DMS 273 (cell line): ENCODE data around the gene ARHGDIA.

ENCODE experiments used
- DNase-seq: peaks from one replicate; lab custom pipeline; 2025; ENCODE audit not compliant: unreplicated experiment; lab: John Stamatoyannopoulos, UW

ARHGDIA gene

GRCh38 chr17:81865733-81866439 is 5.3 kb downstream of the ARHGDIA start:
- peak; percentile 64 for DNase-seq

- DNase-seq, result no peak
Observed at GRCh38 chr17:81865358-81865732, 5.8 kb downstream of the ARHGDIA start.

GRCh38 chr17:81863833-81864768 is 7.0 kb downstream of the ARHGDIA start:
- no peak for DNase-seq

- DNase-seq, result no peak
Observed at GRCh38 chr17:81863123-81863675, 7.9 kb downstream of the ARHGDIA start.

- DNase-seq, result peak; percentile 100
Observed at GRCh38 chr17:81860756-81861568, 10.2 kb downstream of the ARHGDIA start.

- DNase-seq, result no peak
Observed at GRCh38 chr17:81859906-81860755, 11.0 kb downstream of the ARHGDIA start, which contains the start of gene P4HB. Gene P4HB (minus strand): TSS chr17:81860535. CDS start chr17:81860471, 64 bp downstream.

GRCh38 chr17:81858967-81859905 is 11.9 kb downstream of the ARHGDIA start:
- peak; percentile 51 for DNase-seq

- DNase-seq, result no peak
Observed at GRCh38 chr17:81858170-81858966, 12.8 kb downstream of the ARHGDIA start.

- DNase-seq, result no peak
Observed at GRCh38 chr17:81854974-81855774, 16.0 kb downstream of the ARHGDIA start.

- DNase-seq, result no peak
Observed at GRCh38 chr17:81852237-81852636, 18.9 kb downstream of the ARHGDIA start.

GRCh38 chr17:81851423-81851822 is 19.7 kb downstream of the ARHGDIA start:
- DNase-seq, result no peak

GRCh38 chr17:81849457-81849856 is 21.7 kb downstream of the ARHGDIA start:
- DNase-seq, result no peak

GRCh38 chr17:81846743-81847689 is 24.1 kb downstream of the ARHGDIA start:
- no peak for DNase-seq

GRCh38 chr17:81845881-81846742 is 25.0 kb downstream of the ARHGDIA start:
- no peak for DNase-seq

GRCh38 chr17:81845361-81845760 is 25.8 kb downstream of the ARHGDIA start:
- no peak for DNase-seq
